Kidney epithelial cell (primary cell): ENCODE data around the gene ZMIZ1. TPM values are rescaled to one million over a fixed set of nuclear protein-coding genes. Genes with fewer than 3 reads are reported as not detected.

Experiments used
- DNase-seq: peaks from one replicate; pipeline ENCODE4 v3.0.0-alpha.2; 2010; ENCODE audit warnings: low read depth
- H3K27me3 ChIP-seq: 2 replicates; pipeline ENCODE4 v1.6.0; 2011; ENCODE audit warnings: low read length; ENCODE audit not compliant: control insufficient read depth, insufficient read depth
- H3K36me3 ChIP-seq: 2 replicates; pipeline ENCODE4 v1.5.1; 2011; ENCODE audit warnings: low read length; ENCODE audit not compliant: control insufficient read depth, insufficient read depth
- H3K4me3 ChIP-seq: 2 replicates; pipeline ENCODE4 v1.5.1; 2011; ENCODE audit warnings: low read depth, mild to moderate bottlenecking, control low read depth, low read length
- total RNA-seq: library from RNA; depleted of rRNA; stranded (reverse); fragments of >200 nt; gene quantifications from 2 replicates; pipeline ENCODE4 v1.2.3, GENCODE V29; 2015
- TF ChIP-seq, protein P1 (sequence below): IDR thresholded peaks from 2 replicates; pipeline ENCODE4 v1.5.1; 2011; ENCODE audit warnings: mild to moderate bottlenecking, moderate library complexity, low read length, control low read depth, inconsistent platforms; ENCODE audit not compliant: insufficient read depth, poor library complexity, severe bottlenecking

The ZMIZ1 gene, protein sequence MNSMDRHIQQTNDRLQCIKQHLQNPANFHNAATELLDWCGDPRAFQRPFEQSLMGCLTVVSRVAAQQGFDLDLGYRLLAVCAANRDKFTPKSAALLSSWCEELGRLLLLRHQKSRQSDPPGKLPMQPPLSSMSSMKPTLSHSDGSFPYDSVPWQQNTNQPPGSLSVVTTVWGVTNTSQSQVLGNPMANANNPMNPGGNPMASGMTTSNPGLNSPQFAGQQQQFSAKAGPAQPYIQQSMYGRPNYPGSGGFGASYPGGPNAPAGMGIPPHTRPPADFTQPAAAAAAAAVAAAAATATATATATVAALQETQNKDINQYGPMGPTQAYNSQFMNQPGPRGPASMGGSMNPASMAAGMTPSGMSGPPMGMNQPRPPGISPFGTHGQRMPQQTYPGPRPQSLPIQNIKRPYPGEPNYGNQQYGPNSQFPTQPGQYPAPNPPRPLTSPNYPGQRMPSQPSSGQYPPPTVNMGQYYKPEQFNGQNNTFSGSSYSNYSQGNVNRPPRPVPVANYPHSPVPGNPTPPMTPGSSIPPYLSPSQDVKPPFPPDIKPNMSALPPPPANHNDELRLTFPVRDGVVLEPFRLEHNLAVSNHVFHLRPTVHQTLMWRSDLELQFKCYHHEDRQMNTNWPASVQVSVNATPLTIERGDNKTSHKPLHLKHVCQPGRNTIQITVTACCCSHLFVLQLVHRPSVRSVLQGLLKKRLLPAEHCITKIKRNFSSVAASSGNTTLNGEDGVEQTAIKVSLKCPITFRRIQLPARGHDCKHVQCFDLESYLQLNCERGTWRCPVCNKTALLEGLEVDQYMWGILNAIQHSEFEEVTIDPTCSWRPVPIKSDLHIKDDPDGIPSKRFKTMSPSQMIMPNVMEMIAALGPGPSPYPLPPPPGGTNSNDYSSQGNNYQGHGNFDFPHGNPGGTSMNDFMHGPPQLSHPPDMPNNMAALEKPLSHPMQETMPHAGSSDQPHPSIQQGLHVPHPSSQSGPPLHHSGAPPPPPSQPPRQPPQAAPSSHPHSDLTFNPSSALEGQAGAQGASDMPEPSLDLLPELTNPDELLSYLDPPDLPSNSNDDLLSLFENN
- total RNA-seq: 57.5 and 73.9 TPM in 2 replicates

DNA sequence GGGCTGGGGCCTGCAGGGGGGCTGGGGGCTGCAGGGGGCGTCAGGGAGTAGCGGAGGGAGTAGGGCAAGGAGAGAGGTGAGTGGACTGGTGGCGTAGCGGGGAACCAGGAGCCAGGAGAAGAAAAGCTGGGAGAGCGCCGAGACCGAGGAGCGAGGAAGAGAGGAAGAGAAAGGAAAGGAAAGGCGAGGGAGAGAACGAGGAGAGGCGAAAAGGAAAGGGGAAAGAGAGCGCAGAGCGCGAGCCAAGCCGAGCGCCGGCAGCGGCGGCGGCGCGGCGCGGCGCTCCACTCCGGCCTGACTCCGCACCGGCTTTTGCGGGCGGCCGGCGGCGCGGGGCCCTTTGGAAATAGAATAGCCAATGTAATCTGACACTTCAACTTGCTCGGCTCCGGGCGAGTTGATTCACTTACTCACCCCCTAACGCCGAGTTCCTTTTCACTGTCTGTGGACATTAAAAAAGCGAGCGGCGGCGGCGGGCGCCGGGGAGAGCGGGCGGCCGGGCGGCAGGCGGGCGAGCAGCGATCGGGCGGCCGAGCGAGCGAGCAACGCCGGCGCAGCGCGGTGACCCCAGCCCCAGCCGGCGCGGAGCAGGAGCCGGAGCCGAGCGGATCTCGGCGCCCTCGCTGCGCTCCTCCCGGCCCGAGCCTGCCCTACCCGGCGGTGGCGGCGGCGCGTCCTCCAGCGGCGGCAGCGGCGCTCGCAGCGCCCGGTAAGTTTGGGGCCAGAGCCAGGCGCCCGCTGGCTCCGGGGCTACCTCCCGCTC is at the start of gene ZMIZ1:
ZMIZ1 (plus strand) TSS at position 405 of the 763 bp plus-strand sequence. CDS start 132,667 bp downstream, outside the sequence.
- DNase-seq: peak; percentile 61
- Histone ChIP-seq H3K4me3 (peak within 1 kb of the TSS; percentile 85), H3K27me3 (no peaks in the 10 kb centered on the region), H3K36me3 (no peaks in the 10 kb centered on the region)
- TF ChIP-seq, protein P1, sequence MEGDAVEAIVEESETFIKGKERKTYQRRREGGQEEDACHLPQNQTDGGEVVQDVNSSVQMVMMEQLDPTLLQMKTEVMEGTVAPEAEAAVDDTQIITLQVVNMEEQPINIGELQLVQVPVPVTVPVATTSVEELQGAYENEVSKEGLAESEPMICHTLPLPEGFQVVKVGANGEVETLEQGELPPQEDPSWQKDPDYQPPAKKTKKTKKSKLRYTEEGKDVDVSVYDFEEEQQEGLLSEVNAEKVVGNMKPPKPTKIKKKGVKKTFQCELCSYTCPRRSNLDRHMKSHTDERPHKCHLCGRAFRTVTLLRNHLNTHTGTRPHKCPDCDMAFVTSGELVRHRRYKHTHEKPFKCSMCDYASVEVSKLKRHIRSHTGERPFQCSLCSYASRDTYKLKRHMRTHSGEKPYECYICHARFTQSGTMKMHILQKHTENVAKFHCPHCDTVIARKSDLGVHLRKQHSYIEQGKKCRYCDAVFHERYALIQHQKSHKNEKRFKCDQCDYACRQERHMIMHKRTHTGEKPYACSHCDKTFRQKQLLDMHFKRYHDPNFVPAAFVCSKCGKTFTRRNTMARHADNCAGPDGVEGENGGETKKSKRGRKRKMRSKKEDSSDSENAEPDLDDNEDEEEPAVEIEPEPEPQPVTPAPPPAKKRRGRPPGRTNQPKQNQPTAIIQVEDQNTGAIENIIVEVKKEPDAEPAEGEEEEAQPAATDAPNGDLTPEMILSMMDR: no peak

DNA sequence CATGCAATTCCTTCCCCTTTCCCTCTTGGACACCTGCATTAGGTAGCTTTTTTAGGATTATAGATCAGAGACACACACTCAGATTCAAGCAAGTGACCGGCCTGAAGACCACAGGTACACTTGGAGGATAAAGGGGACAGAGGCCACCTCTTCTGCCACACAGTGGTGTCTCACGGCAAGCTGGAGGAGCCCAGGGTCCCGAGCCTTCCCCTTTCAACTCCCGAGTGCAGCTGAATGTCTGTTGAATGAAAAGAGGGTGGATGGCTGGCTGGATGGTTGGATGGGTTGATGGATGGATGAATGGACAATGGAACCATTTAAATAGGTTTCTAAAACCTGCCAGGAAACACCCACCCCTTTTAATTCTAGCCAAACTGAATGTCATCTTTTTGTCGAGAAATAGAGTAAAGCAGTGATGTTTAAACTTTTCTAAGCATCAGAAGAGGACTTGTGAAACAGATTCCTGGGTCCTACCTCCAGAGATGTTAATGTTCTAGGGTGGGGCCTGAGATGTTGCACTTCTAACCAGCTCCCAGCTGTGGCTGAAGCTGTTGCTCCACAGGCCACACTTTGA is 49.2 kb upstream of the ZMIZ1 start:
- no peak overlapping the region for H3K4me3 ChIP-seq
- no peak for DNase-seq
- H3K27me3 ChIP-seq: peaks cover 2% of the 10 kb centered on the region
- H3K36me3 ChIP-seq: no peaks in the 10 kb centered on the region
- TF ChIP-seq, protein P1: no peak

DNA sequence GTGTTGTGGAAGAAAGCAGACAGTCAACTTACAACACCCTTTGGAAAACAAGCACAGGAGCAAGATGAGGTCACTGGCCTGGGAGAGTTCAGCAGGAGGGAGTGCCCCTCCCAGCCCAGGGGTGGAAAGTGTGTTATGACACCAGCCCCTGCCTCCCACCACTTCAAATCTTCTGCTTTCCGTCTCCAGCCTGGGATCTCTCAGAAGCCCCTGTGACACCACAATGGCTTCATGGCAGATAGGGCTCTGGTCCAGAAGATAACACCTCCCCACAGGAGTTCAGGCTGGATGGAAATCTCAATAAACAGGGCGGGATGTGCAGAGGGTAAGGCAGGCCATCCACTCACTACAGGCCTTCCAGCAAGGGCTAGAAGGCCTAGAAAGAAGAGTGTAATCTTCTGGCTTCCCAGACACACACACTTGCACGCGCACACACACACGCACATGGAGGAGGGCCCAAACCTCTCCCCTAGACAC is 48.7 kb upstream of the ZMIZ1 start:
- H3K27me3 ChIP-seq: no peaks in the 10 kb centered on the region
- no peak for DNase-seq
- H3K36me3 ChIP-seq: no peaks in the 10 kb centered on the region
- TF ChIP-seq, protein P1: no peak
- H3K4me3 ChIP-seq: no peak overlapping the region

DNA sequence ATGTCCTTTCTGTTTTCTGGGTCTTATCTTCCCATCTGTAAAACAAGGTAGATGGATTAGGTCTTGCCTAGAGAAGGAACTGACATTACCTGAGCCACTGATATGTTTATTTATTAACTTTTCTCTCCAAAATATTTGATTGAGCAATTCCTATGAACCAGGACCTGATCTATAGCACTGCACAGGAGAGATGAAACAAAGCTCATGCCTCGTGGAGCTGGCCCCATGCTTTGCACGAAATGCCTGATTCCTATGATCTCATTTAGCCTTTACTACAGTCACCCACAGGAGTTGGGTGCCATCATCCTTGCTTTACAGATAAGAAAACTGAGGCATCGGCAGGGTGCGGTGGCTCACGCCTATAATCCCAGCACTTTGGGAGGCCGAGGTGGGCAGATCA is 48.2 kb upstream of the ZMIZ1 start:
- TF ChIP-seq, protein P1: no peak
- Histone ChIP-seq H3K36me3 (no peaks in the 10 kb centered on the region), H3K4me3 (no peak overlapping the region), H3K27me3 (no peaks in the 10 kb centered on the region)
- DNase-seq: no peak

DNA sequence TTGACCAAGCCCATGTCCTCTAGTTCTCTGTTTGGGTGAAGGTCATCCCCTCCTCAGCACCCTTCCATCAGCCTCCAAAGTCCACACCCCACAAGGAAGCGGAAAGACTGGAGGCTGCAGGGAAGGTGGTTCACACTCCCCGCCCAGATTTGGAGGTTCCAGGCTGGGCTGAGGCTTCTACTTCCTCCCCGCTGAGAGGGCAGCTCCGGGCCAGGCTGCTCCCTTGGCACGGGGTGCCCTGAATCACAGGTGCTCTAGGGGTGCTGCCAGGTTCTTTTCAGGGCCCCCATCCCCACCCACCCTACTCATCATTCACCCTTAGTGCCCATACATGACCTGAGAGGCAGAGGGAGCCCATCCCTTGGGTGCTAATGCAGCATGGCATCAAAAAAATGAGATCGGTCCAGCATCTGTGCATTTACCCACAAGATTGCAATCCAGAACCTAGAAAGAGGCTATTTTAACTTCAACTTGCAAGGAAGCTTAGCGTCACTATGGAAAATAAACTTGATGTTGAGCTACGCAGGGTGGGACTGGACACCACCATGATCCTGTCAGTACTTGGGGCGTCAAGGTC is 47.3 kb upstream of the ZMIZ1 start:
- TF ChIP-seq, protein P1: no peak
- no peak for DNase-seq
- H3K4me3 ChIP-seq: no peak overlapping the region
- H3K27me3 ChIP-seq: peaks cover 3% of the 10 kb centered on the region
- H3K36me3 ChIP-seq: no peaks in the 10 kb centered on the region
